Kidney tubule cell (primary cell): ENCODE results near the gene EPHA2.
A peak's percentile ranks its signal among the peaks of the same experiment; 100 is the strongest.

Source experiments
- DNase-seq: peaks from one replicate; pipeline ENCODE4 v3.0.0-alpha.2; 2018; ENCODE audit warnings: low spot score

EPHA2 gene

GRCh38 chr1:16149702-16150488, 6.0 kb downstream of the EPHA2 start:
- DNase-seq, result no peak

- DNase-seq, result no peak
These were observed 6.7 kb downstream of the EPHA2 start for GRCh38 chr1:16149146-16149545.

- no peak for DNase-seq
These were observed 7.4 kb downstream of the EPHA2 start for GRCh38 chr1:16148329-16149092.

GRCh38 chr1:16147156-16147926, 8.5 kb downstream of the EPHA2 start:
- no peak for DNase-seq

GRCh38 chr1:16146279-16147155, 9.4 kb downstream of the EPHA2 start:
- peak; percentile 92 for DNase-seq

GRCh38 chr1:16145662-16146278, 10.1 kb downstream of the EPHA2 start:
- DNase-seq, result peak; percentile 96

GRCh38 chr1:16145030-16145661, 10.7 kb downstream of the EPHA2 start:
- peak; percentile 98 for DNase-seq

- no peak for DNase-seq
These were observed 11.4 kb downstream of the EPHA2 start for GRCh38 chr1:16144325-16145029.

- DNase-seq, result peak; percentile 83
These were observed 12.1 kb downstream of the EPHA2 start for GRCh38 chr1:16143566-16144324.

- DNase-seq, result no peak
These were observed 12.8 kb downstream of the EPHA2 start for GRCh38 chr1:16143005-16143565.

GRCh38 chr1:16142383-16142995, 13.4 kb downstream of the EPHA2 start:
- no peak for DNase-seq

- DNase-seq, result no peak
These were observed 14.1 kb downstream of the EPHA2 start for GRCh38 chr1:16141573-16142336.

- DNase-seq, result no peak
These were observed 15.7 kb downstream of the EPHA2 start for GRCh38 chr1:16140068-16140596.

- peak; percentile 85 for DNase-seq
These were observed 16.4 kb downstream of the EPHA2 start for GRCh38 chr1:16139473-16139962.

GRCh38 chr1:16138772-16139221, 17.1 kb downstream of the EPHA2 start:
- DNase-seq, result peak; percentile 96

GRCh38 chr1:16137890-16138467, 17.9 kb downstream of the EPHA2 start:
- no peak for DNase-seq

GRCh38 chr1:16135501-16135900, 20.4 kb downstream of the EPHA2 start:
- no peak for DNase-seq
